Activated CD8-positive, alpha-beta memory T cell treated with anti-CD3 and anti-CD28 coated beads for 24 hours (primary cell): ENCODE measurements around the gene CCDC102B.
"Not testable (repeated sequence)": the region's sequence is repeated elsewhere in the genome, so short reads cannot be mapped to it uniquely, and the experiment has no call there.

ENCODE experiments used
- DNase-seq: peaks from one replicate; pipeline ENCODE4 v3.0.0-alpha.2; 2020

CCDC102B gene

DNA sequence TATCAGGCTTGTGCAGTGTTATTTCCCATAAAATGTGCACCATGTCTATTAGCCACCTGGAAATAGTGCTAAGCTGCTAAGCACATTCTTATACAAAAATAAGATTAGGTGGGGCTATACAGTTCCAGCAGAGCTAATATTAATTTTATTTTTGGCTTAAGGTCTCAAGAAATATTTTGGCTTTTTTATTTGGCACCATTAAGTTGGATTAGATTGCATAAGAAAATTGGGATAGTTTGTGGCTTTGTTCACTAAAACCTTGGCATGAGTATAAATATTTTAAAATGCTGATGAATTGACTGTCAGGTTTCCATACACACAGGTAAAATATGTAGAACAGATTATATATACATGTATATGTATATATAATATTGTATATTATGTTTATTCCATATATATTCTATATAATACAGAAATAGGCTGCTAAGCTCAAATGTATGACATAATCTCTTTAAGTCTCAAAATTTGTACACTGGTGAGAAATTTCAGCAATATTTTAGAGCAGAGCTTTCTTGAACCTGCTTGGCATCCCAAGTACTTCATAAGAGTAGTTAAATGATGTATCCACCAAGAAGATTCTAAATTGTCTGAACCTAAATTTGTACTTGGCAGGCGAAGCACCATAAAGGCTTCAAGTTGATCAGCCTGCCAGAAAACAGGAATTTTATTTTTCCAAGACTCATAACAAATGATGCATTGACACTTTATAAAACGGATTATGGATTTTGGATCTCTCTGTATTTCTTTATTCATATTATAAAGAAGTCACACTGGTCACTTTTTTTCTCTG lies 32.6 kb downstream of the CCDC102B start:
- DNase-seq, result no peak

DNA sequence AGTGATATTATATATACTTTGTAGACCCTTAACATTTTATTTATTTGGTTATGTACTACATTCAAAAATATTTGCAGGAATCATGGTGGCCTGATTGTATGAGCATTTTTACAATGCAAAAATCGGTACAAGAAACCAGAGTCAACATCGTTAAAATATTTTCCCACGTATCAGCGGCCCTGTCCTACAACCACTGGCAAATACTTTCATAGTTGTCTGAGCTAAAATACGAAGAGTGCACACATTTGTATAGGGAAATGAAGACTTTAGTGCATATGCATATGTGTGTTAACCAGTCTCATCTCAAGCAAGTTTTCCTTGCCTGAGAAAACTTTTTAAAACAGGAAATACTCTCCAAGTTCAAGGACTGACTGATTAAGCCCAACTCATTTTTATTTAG lies 35.9 kb downstream of the CCDC102B start:
- DNase-seq, result no peak

DNA sequence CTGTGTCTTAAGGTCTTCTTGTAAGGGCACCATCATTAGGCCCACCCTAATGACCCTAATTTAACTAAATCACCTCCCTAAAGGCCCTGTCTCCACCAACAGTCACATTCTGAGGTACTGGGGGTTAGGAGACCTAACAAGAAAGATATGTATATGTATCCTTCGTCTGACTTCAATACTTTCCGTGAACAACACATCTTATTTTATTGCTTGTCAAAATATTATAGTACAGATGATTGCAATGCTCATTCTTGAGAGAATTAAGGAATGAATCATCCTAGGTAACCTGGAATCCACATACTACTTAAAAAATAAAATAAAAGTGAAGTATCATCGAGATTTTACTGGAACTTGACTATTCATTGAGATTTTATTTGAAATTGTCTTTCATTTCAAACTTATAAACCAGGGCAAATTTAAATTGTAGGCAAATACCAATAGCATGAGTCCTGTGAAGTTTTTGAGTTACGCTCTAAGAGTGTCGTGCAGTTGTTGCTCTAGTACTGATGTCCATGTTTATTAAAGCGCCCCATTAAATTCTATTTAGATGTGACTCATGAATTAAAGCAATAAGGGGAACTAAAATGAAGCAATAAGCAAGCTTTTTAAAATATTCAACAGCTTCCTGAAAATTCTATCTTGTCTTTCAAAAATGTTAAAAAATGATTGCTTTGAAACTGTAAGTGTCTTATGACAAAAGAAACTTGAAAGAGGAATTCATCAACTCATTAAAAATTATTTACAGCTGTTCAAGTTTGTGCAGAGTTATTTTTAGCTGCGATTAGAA lies 40.0 kb downstream of the CCDC102B start:
- no peak for DNase-seq

DNA sequence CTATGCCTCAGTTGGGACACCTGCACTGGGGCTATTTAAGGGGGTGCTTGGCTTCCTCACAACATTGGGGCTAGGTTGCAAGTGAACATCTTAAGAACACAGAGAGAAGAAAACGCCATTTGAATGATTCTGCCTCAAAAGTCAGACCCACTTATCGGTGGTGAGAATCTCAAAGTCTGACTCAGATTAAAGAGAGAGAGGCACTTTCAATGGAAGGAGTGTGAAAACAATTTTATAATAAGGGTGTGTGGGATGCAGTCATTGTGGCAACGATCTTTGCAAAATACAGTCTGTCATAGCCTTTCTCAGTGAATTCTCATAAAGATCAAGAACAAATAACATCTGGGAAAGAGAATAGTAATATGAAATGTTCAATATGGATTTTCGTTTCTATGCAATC lies 41.8 kb downstream of the CCDC102B start:
- no peak for DNase-seq

DNA sequence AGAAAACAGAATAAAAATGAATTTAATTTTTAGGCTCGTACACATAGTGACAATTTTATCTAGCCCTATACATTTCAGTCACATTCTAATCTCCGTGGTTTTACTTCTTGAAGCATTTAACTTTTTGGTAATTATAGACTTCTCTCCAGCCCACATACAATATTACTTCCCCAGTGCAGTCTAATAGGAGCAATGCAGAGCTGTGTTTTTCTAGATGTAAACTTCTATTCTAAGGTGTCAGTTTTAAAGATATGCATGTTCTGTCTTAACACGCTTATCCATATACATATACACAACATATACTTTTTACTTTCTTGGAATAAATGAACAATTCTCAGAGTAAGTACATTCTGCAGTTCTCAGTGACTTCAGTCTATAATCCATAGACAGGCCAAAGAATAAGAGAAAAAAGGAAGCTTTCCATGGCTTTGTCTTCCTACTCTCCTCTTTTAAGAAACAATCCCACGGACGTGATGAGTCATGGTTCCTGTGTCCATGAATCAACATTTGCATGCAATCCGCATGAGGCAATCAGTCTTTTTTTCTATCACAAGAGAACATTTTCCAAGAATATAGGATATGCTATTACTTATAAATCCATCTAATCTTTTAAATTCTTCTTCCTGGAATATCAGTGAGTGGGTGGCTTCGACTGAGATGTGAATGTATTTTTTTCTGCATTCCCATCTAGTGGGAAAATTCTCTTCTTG lies 42.8 kb downstream of the CCDC102B start:
- no peak for DNase-seq

DNA sequence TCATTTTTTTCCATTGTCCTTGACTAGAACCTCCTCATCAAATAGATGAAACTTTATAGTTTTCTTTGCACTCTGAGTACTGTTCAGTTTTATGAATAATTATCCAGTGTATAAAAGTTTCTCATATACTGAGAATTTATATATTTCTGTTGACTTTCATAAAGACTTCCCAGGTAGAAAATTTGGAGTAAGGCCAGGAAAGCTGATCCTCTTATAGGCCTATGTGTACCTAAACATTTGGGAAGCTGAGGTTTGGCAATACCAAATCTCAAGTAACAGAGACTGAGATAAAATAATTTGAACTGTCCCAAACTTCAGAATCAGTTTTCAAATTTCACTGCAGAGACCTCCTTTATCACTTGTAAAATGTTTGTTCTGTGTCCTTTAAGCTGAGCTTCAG lies 43.4 kb downstream of the CCDC102B start:
- no peak for DNase-seq

DNA sequence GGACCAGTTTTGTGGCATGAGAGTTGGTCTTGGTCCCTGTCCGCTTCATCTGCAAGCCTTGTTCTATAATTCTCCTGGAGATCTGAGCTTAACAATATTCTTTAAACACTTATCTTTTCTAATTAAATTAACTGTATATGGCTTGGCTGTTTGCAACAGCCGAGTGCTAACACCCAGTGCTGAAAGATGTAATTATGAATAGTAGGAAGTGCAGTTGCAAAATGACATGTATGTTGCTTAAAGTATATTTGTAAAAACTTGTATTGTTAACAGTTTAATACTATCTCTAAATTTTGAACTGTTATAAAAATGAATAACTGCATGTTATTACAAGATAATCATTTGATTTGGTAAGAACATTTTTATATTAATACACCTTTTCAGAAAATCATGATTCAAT lies 45.1 kb downstream of the CCDC102B start:
- DNase-seq, result no peak

DNA sequence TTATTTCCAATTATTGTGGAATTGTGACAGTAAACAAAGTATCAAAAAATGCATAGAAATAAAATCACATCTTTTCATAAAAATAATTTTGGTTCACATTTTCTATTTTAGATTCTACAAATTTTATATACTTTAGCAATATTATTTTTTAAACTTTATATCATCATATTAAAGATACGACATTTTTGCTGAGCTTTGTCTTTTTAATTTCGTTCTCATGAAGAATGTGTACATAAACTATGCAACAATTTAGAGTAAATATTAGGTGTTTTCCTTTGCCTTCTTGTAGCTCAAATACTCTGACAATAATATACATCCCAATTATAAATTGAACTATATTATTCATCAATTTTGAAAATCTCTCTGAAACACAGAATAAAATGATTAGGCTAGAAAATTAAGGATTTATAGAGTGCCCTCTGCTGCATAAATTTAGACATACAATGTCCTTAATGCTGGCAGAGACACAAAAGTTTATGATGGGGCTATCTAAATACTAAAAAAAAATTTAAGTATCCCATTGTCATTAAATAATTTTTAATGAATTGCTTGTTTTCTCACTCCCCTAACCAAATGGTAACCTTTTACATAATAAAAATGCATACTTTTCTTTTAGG lies 45.7 kb downstream of the CCDC102B start:
- DNase-seq, result no peak

DNA sequence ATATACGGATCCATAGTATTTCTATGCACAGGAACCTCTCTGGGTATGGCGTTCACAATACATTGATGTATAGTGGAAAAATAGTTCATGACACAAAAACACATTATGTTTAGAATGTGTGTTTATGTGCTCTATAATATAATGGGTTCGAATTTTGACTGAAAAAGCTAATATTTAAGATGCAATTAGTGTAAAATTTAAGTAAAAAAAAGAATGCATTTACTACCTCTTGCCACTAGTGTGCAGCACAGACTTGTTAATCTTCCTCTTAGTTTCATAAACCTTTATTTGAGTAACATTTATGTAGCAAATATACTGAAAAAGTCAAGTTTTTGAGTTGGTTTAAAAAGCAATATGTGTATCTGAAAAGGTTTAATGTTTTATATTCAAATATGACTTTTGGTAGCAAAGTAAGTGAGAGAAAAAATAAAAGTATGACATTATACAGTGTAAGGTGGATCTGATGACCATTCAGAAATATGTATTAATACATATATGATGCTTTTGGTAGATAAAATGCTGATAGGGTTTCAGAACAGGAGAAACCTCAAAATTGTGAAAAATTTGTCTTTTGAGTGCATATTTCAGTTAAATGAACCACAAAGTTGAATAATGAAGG lies 49.4 kb downstream of the CCDC102B start:
- no peak for DNase-seq

DNA sequence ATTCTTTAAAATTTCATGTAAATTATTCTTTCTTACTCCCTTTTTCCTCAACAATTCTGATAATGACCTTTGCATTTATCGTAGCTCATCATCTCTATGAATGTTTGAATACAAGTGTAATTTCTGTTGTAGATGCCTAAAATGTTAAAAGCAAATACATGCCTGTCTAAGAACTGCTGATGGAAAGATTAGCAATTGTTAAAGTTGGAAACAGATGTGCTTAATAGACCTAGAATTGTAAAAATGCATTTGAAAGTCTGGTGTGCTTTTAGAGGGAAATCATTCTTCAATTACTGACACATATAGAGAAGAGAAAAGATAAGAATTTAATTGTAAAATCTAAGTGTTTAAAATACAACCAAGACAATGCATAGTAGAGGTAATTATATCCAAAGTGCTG lies 50.4 kb downstream of the CCDC102B start:
- DNase-seq, result no peak

DNA sequence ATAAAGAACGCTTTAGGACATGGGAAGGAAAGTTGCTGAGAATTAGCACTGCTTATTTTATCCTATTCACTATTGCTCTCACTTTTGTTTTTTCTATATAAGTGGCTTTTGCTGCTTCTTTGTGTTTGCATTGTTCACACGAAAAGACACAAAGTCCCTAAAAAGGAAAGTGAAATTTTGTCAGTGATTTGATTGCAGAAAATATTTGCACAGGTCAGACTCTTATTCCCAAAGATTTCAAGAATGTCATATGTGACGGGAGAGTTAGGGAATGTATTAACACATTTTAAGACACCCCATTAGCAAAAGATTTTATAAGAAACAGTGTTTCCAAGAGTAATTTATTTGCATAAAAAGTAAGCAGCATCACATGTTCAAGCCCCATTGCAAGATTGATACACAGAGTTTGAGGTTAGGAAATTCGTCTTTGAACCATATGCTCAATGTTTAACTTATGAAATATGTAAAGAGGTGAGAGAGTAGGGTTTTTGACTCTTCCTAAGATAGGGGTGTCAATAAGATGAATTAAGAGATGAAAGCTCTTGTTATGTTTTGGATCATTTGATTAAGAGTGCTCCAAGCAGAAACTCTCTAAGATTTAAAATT lies 57.0 kb downstream of the CCDC102B start:
- no peak for DNase-seq

DNA sequence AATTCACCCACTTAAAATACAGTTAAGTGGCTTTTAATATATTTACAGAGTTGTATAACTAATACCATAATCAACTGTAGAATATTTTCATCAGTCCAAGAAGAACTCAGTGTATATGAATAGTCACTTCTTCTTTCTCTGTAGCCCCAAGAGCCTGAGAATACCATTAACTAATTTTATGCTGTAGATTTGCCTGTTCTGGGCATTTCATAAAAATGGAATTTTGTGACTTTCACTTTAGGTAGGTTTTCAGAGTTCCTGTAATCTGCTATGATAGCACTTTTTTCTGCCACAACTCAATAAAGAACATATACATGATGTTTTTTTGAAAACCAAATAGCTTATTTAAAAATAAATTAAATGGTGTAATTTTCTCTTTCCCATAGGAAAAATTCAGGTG lies 57.6 kb downstream of the CCDC102B start:
- DNase-seq, result no peak

DNA sequence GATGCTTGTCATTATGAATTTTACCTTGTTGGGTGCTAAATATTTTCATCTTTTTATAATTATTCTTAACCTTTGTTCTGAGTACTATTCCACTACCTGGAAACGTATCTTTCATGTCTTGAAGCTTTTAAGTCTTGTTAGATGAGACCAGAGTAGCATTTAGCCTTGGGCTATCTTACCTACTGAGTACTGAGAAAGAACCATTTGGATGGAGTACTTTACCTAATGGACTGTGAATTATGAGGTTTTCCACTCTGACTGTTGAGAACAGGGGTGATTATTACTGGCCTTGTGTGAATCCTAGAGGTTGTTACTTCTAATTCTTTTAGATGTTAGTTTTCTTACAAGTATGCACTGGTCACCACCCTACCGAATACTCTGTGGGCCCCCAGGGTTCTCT lies 63.5 kb downstream of the CCDC102B start:
- DNase-seq, result no peak

DNA sequence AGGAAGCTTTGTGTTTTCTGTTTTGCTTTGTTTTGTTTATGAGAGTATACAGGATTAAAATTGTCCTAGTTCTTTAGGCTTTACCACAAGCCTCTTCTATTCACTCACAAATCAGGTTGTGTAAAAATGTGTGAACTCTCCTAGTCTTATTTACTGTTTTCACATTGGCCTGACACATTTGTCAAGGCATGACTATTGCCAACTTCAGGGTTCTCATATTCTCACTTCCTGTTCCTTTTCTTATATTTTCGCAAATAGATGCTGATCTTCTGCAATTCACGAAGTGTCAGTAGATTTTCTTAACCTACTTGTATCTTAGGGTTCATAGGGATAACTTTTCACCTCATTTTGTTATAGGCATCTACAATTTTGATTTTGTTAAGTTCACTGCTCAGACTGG lies 67.1 kb downstream of the CCDC102B start:
- DNase-seq, result no peak

DNA sequence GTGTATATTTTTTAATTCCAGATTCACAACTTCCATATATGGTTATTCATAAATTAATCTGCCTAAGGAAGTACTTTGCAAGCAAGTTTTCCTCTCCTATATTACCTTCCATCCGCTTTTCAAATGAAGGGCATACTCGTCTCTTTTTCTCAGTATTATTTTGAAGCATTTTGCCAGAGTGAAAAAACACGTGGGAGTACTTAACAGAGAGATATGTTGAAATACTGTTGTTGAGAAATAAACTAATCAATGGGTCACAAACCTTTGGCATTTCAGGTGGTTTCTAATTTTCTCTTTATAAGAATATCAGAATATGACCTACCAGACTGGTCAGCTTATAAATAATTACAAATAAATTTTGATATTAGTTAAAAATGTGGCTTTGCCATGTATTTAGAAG lies 67.6 kb downstream of the CCDC102B start:
- DNase-seq, result no peak

DNA sequence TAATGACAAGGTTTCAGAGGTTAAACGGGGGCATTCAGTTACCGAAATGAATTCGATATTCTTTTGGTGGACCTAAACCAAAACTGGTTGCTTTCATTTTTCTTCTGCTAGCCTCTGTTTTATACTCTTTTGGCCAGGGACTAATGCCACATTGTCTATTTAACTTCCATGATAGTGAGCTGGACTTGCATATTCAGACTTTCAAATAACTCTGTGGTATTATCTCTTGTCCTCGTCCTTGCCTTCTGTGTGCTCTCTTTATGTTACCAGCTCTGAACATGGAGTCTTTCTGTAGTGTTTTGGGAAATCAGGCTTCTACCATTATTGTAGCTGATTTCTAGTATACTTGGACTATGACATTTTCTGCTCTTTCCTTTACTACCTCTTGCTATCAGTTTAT lies 75.1 kb downstream of the CCDC102B start:
- no peak for DNase-seq

DNA sequence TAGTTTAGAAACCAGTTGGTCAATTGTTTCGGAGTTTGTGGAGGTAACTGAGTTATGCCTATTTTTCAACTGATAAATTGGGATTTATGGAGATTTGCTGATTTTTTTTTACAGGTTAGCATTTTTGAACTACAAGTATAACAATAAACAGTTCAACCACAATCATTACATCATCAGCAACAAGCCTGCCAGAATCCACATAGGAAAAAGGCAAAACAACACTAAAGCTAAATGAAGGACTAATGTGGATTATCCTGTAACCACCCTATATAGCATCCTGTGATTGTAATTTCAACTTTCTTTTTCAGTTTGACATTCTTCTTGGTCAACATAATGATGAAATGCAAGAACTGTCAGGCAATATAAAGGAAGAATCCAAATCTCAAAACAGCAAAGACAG lies 76.5 kb downstream of the CCDC102B start:
- DNase-seq, result no peak

DNA sequence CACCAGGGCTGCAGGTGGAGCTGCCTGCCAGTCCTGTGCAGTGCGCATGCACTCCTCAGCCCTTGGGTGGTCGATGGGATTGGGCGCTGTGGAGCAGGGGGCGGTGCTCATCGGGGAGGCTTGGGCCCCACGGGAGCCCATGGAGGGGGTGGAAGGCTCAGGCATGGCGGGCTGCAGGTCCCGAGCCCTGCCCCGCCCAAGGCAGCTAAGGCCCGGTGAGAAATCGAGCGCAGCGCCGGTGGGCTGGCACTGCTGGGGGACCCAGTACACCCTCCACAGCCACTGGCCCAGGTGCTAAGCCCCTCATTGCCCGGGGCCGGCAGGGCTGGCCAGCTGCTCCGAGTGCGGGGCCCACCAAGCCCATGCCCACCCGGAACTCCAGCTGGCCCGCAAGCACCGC lies 82.1 kb downstream of the CCDC102B start:
- not testable (repeated sequence) for DNase-seq

DNA sequence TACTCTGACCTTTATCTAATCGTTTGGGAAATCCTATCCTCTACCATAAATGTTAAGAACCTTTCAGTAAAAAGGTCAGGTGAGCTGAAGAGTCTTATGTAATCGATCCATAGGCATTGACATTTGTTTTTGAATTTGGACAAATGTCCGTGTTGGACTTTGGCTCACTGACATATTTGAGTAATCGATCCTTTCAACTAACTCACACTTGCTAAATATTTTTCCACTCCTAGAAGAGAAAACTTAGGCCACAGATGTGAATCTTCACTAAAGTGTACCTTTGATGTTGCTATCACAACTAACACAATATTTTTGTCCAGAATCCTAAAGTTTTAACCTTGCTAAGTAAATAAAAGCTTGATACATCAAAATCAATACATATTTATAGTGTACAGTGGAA lies 89.5 kb downstream of the CCDC102B start:
- no peak for DNase-seq

DNA sequence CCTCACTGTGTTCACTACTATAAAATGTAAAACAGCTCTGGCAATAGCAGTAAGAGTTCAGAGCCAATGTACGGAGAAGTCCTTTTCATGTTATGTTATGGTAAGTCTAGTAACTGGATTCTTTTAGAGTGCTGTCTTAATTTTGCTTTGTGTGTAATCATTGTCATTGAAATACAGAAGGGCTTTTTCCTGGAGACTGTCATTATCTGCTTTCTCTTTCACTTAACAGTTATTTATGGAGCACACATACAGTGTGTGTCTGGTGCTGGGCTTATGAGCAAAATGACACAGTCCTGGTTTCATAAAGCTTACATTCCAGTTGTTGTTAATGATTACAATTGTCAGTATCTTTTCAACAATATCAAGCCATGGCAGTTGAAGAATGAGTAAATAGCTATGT lies 95.5 kb downstream of the CCDC102B start:
- DNase-seq, result no peak

DNA sequence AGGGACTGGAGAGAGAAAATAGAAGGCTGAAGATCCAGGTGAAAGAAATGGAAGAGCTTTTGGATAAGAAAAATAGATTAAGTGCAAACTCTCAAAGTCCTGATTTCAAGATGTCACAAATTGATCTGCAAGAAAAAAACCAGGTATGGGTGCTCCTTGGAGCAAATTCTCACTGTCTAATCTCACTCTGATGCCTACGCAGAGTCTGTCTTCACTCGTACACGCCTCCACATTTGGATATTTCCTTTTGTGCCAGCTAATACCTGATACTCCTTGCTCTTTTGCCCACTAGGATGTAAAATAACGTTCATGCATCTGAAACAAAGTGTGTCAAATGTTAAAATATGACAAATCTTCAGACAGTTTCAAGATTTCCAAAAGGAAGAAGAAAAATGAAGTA lies 99.4 kb downstream of the CCDC102B start:
- no peak for DNase-seq

DNA sequence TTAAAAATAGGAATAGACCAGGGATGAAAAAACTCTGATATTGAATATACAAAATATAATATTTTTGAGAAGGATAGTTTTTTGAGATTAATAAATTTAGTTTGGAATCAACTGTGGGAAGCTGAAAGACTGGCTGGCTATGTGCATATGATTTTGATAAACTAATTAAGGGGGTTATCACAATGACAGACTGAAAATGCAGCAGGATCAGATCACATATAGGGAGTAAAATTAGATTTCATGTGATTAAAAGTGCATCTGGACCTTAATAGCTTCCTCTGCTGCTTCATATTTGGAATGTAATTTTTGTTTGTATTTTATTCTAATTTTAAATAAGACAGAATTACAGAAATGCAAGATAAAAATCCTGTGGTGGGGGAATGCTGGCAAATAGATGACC lies 111.7 kb downstream of the CCDC102B start:
- no peak for DNase-seq

DNA sequence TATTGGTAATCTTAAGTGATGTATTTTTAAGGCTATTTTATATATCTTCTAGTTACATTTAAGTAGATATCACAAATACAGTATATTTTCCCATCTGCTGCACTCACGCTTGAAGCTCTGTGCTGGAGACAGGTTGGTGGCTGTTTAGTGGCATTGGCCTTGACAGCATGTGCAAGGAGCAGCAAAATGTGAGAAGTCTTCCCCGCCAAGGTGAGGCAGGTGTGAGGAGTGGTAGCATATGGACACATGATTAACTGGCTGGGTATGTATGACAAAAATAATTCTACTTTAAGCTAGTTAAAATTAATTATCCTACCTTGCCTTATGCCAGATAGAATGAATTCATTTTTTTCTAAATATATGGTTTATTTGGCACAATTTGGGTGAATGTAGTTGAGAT lies 117.2 kb downstream of the CCDC102B start:
- DNase-seq, result no peak
